CD4-positive, alpha-beta T cell (primary cell): ENCODE data around the gene C1orf198. TPM values are rescaled to one million over a fixed set of nuclear protein-coding genes. Genes with fewer than 3 reads are reported as not detected.

ENCODE experiments used
- ATAC-seq: fragments of 200-7000 bp; cut with Tn5 transposase; one replicate; pipeline ENCODE4 v1.10.0; 2022; ENCODE audit warnings: mild to moderate bottlenecking; ENCODE audit not compliant: poor library complexity
- CTCF ChIA-PET: fragments of 350-600 bp; sonication (Branson Sonifier 250); formaldehyde crosslinking; loops from one replicate; lab custom pipeline; 2021; ENCODE audit warnings: antibody characterized with exemption, inconsistent platforms; lab: Charles Lee
- POLR2A ChIA-PET: fragments of 350-600 bp; sonication (Branson Sonifier 250); formaldehyde crosslinking; loops from one replicate; lab custom pipeline; 2021; ENCODE audit warnings: antibody characterized with exemption, inconsistent platforms; lab: Charles Lee
- DNase-seq, 14 experiments: peaks; one replicate each; pipeline ENCODE4 v3.0.0-alpha.2; 2013 to 2020; ENCODE audit warnings: mixed read lengths in 2 of 14
- H3K27ac ChIP-seq, 2 donors: one replicate each; pipeline versions ENCODE4 v1.5.1 to v1.7.0; 2013; ENCODE audit warnings: low read length in 2 of 2, low read depth in 1 of 2, mild to moderate bottlenecking in 1 of 2
- H3K27me3 ChIP-seq, 2 experiments: 1 replicate in 1 of 2; 2 replicates in 1 of 2; pipeline versions ENCODE4 v1.6.1 to v1.7.0; 2013; ENCODE audit warnings: low read length in 2 of 2, control low read depth in 1 of 2, mild to moderate bottlenecking in 1 of 2, moderate library complexity in 1 of 2; ENCODE audit not compliant: insufficient read depth in 2 of 2, control insufficient read depth in 1 of 2
- H3K36me3 ChIP-seq: one replicate; pipeline ENCODE4 v1.6.1; 2013; ENCODE audit warnings: low read length, control low read depth; ENCODE audit not compliant: insufficient read depth
- H3K4me1 ChIP-seq: one replicate; pipeline ENCODE4 v1.6.1; 2013; ENCODE audit warnings: low read length, control low read depth; ENCODE audit not compliant: insufficient read depth
- H3K4me3 ChIP-seq: one replicate; pipeline ENCODE4 v1.5.1; 2013; ENCODE audit warnings: mild to moderate bottlenecking, low read length, moderate library complexity
- H3K9me3 ChIP-seq, 2 experiments: 1 replicate in 1 of 2; 2 replicates in 1 of 2; pipeline versions ENCODE4 v1.6.1 to v1.7.0; 2013; ENCODE audit warnings: low read length in 2 of 2, mild to moderate bottlenecking in 2 of 2, control low read depth in 1 of 2, moderate library complexity in 1 of 2; ENCODE audit not compliant: control insufficient read depth in 1 of 2, insufficient read depth in 1 of 2
- H3K27ac Mint-ChIP-seq: one replicate; pipeline ENCODE4 v1.8.0; 2020; ENCODE audit warnings: mixed read lengths
- H3K27me3 Mint-ChIP-seq: one replicate; pipeline ENCODE4 v1.8.0; 2021; ENCODE audit warnings: mixed read lengths
- H3K36me3 Mint-ChIP-seq: one replicate; pipeline ENCODE4 v1.8.0; 2021; ENCODE audit warnings: low read depth, mixed read lengths
- H3K4me1 Mint-ChIP-seq: one replicate; pipeline ENCODE4 v1.8.0; 2021; ENCODE audit warnings: low read depth, mixed read lengths
- H3K4me3 Mint-ChIP-seq: one replicate; pipeline ENCODE4 v1.8.0; 2020; ENCODE audit warnings: mild to moderate bottlenecking, mixed read lengths
- H3K9me3 Mint-ChIP-seq: one replicate; pipeline ENCODE4 v1.8.0; 2020; ENCODE audit warnings: mixed read lengths
- CTCF ChIP-seq: fragments of 200-600 bp; IDR thresholded peaks from one replicate; pipeline ENCODE4 v1.8.0; 2022; ENCODE audit warnings: antibody characterized with exemption, mild to moderate bottlenecking
- intact Hi-C, 2 experiments: fragments of 100-400 bp; cut with DNase I in 1 of 2; cut with micrococcal nuclease in 1 of 2; formaldehyde crosslinking; loops; one replicate each; pipeline versions ENCODE4 v1.15.1 to v1.9.0; 2023 to 2025; cut with DNase I, micrococcal nuclease
- total RNA-seq, 174 experiments: library from RNA in 2 of 174; stranded (reverse) in 2 of 174; gene quantifications; one replicate each; pipeline ENCODE4 v1.2.3 and lab custom pipeline; 2021 to 2026

C1orf198 gene
- total RNA-seq, 2 experiments from 2014 or later, result 2.2 TPM

GRCh38 chr1:230814949-230815692, 53.2 kb downstream of the C1orf198 start:
- Mint-ChIP-seq H3K27me3 (peaks cover 48% of the 10 kb centered on the region), H3K4me1 (no peaks in the 10 kb centered on the region), H3K36me3 (no peaks in the 10 kb centered on the region), H3K9me3 (peaks cover 18% of the 10 kb centered on the region), H3K27ac (no peak overlapping the region), H3K4me3 (no peak overlapping the region)
- ChIA-PET POLR2A (no interaction called here), CTCF (no interaction called here)
- peaks cover 0 to 14% of the 10 kb centered on the region in 2 experiments for H3K9me3 ChIP-seq
- ATAC-seq (no peak), DNase-seq (no peak)
- H3K4me1 ChIP-seq, result no peaks in the 10 kb centered on the region
- no peak overlapping the region for H3K4me3 ChIP-seq
- no peak for TF ChIP-seq CTCF
- no peaks in the 10 kb centered on the region for H3K36me3 ChIP-seq
- intact Hi-C loops, result no loop called here
- no peaks in the 10 kb centered on the region for H3K27me3 ChIP-seq
- no peak overlapping the region for H3K27ac ChIP-seq

- ATAC-seq (no peak), DNase-seq (no peak)
- CTCF ChIA-PET, result no interaction called here
- H3K4me1 ChIP-seq, result no peaks in the 10 kb centered on the region
- intact Hi-C loops, result no loop called here
- TF ChIP-seq CTCF, result no peak
- no peaks in the 10 kb centered on the region for H3K27me3 ChIP-seq
- H3K4me3 ChIP-seq, result no peak overlapping the region
- no peak overlapping the region for H3K27ac ChIP-seq
- Mint-ChIP-seq H3K4me3 (no peak overlapping the region), H3K27ac (no peak overlapping the region), H3K27me3 (peaks cover 37% of the 10 kb centered on the region), H3K4me1 (no peaks in the 10 kb centered on the region), H3K9me3 (peaks cover 18% of the 10 kb centered on the region), H3K36me3 (no peaks in the 10 kb centered on the region)
- H3K36me3 ChIP-seq, result no peaks in the 10 kb centered on the region
- H3K9me3 ChIP-seq, result peaks cover 0 to 14% of the 10 kb centered on the region in 2 experiments
- POLR2A ChIA-PET, result no interaction called here
Measured at GRCh38 chr1:230812568-230812967, 55.8 kb downstream of the C1orf198 start.

GRCh38 chr1:230809256-230809990, 58.9 kb downstream of the C1orf198 start:
- no peak for DNase-seq
- intact Hi-C loops, result loop anchor here in 1 of 2 experiments (10.0 kb wide), 1 partner anchor 295 kb away; no protein-coding TSS in a partner anchor

More at GRCh38 chr1:230809256-230809990, 58.9 kb downstream of the C1orf198 start:
- Histone ChIP-seq H3K4me1 (no peaks in the 10 kb centered on the region), H3K9me3 (peaks cover 0 to 14% of the 10 kb centered on the region in 2 experiments), H3K4me3 (no peak overlapping the region), H3K27ac (no peak overlapping the region), H3K36me3 (no peaks in the 10 kb centered on the region), H3K27me3 (no peaks in the 10 kb centered on the region)
- peaks cover 20% of the 10 kb centered on the region for H3K9me3 Mint-ChIP-seq
- TF ChIP-seq CTCF, result no peak
- no peaks in the 10 kb centered on the region for H3K36me3 Mint-ChIP-seq
- ATAC-seq, result no peak
- ChIA-PET POLR2A (no interaction called here), CTCF (interaction anchor here (0.9 kb wide), 1 partner anchor 8 kb away, joined by 5 read pairs; no protein-coding TSS in a partner anchor)
- no peaks in the 10 kb centered on the region for H3K4me1 Mint-ChIP-seq
- H3K27me3 Mint-ChIP-seq, result peaks cover 10% of the 10 kb centered on the region
- H3K27ac Mint-ChIP-seq, result no peak overlapping the region
- no peak overlapping the region for H3K4me3 Mint-ChIP-seq
